SJSA1 (cell line): ENCODE measurements around the gene CELA2A. TPM values are rescaled to one million over a fixed set of nuclear protein-coding genes. Genes with fewer than 3 reads are reported as not detected.
"Not testable (repeated sequence)": the region's sequence is repeated elsewhere in the genome, so short reads cannot be mapped to it uniquely, and the experiment has no call there.

ENCODE experiments used
- DNase-seq, 2 experiments: peaks; one replicate each; pipeline ENCODE4 v3.0.0-alpha.2; 2015 to 2020; ENCODE audit warnings: low spot score in 2 of 2, low read depth in 1 of 2
- H3K27ac ChIP-seq: fragments of 250-450 bp; sonication (Bioruptor Pico); 2 replicates; pipeline ENCODE4 v1.5.1; 2020; ENCODE audit warnings: mild to moderate bottlenecking, moderate library complexity
- H3K27me3 ChIP-seq: fragments of 250-450 bp; sonication (Bioruptor Pico); replicated peaks from 2 replicates; pipeline ENCODE4 v1.5.1; 2020; ENCODE audit warnings: mild to moderate bottlenecking, moderate library complexity
- H3K36me3 ChIP-seq: fragments of 250-450 bp; sonication (Bioruptor Pico); 2 replicates; pipeline ENCODE4 v1.5.1; 2020; ENCODE audit warnings: mild to moderate bottlenecking
- H3K4me1 ChIP-seq: fragments of 250-450 bp; sonication (Bioruptor Pico); replicated peaks from 2 replicates; pipeline ENCODE4 v1.6.1; 2021; ENCODE audit warnings: mild to moderate bottlenecking
- H3K4me3 ChIP-seq: fragments of 250-450 bp; sonication (Bioruptor Pico); 2 replicates; pipeline ENCODE4 v1.5.1; 2020; ENCODE audit warnings: mild to moderate bottlenecking
- H3K9me3 ChIP-seq: fragments of 250-450 bp; sonication (Bioruptor Pico); replicated peaks from 2 replicates; pipeline ENCODE4 v1.5.1; 2020; ENCODE audit warnings: mild to moderate bottlenecking
- total RNA-seq: library from RNA; depleted of rRNA; stranded (reverse); fragments of >200 nt; shearing (Covaris generic); gene quantifications from 2 replicates; pipeline ENCODE4 v1.2.3, GENCODE V29; 2014

The CELA2A gene
- total RNA-seq, 1 experiment from 2014 or later = not detected

- Histone ChIP-seq H3K36me3 (peaks cover 79% of the 10 kb centered on the region), H3K4me1 (peaks cover 75% of the 10 kb centered on the region), H3K27ac (peak overlapping the region; percentile 64), H3K9me3 (no peaks in the 10 kb centered on the region), H3K4me3 (no peak overlapping the region), H3K27me3 (no peaks in the 10 kb centered on the region)
- DNase-seq = peak; percentile 86 to 93
Measured at GRCh38 chr1:15417059-15417934, 39.2 kb upstream of the CELA2A start.

- Histone ChIP-seq H3K4me3 (no peak overlapping the region), H3K4me1 (peaks cover 73% of the 10 kb centered on the region), H3K27ac (peak overlapping the region; percentile 12; the same call in 1 of the 2 replicates), H3K9me3 (no peaks in the 10 kb centered on the region), H3K27me3 (no peaks in the 10 kb centered on the region), H3K36me3 (peaks cover 75% of the 10 kb centered on the region)
- DNase-seq = peak; percentile 70 to 85
Measured at GRCh38 chr1:15418806-15419515, 37.6 kb upstream of the CELA2A start.

GRCh38 chr1:15420853-15421465 is 35.6 kb upstream of the CELA2A start:
- Histone ChIP-seq H3K4me1 (peaks cover 75% of the 10 kb centered on the region), H3K27ac (no peak overlapping the region), H3K27me3 (no peaks in the 10 kb centered on the region), H3K36me3 (peaks cover 72% of the 10 kb centered on the region), H3K9me3 (no peaks in the 10 kb centered on the region), H3K4me3 (no peak overlapping the region)
- no peak for DNase-seq

- no peak overlapping the region for H3K4me3 ChIP-seq
- peaks cover 75% of the 10 kb centered on the region for H3K36me3 ChIP-seq
- no peaks in the 10 kb centered on the region for H3K9me3 ChIP-seq
- H3K4me1 ChIP-seq = peaks cover 75% of the 10 kb centered on the region
- H3K27ac ChIP-seq = peak overlapping the region; percentile 3; the same call in 1 of the 2 replicates
- H3K27me3 ChIP-seq = no peaks in the 10 kb centered on the region
- no peak for DNase-seq
Measured at GRCh38 chr1:15422871-15423270, 33.7 kb upstream of the CELA2A start.

GRCh38 chr1:15423355-15424077 is 33.0 kb upstream of the CELA2A start:
- H3K27me3 ChIP-seq = no peaks in the 10 kb centered on the region
- peaks cover 72% of the 10 kb centered on the region for H3K4me1 ChIP-seq
- H3K36me3 ChIP-seq = peaks cover 80% of the 10 kb centered on the region
- H3K27ac ChIP-seq = 0 out of 2 replicates have a peak overlapping the region, but pooled peaks have one; percentile 3
- no peaks in the 10 kb centered on the region for H3K9me3 ChIP-seq
- no peak overlapping the region for H3K4me3 ChIP-seq
- no peak for DNase-seq

GRCh38 chr1:15424146-15424667 is 32.3 kb upstream of the CELA2A start:
- no peak overlapping the region for H3K4me3 ChIP-seq
- no peaks in the 10 kb centered on the region for H3K9me3 ChIP-seq
- H3K36me3 ChIP-seq = peaks cover 85% of the 10 kb centered on the region
- H3K27ac ChIP-seq = no peak overlapping the region
- DNase-seq = no peak
- H3K4me1 ChIP-seq = peaks cover 66% of the 10 kb centered on the region
- H3K27me3 ChIP-seq = no peaks in the 10 kb centered on the region

GRCh38 chr1:15424981-15425380 is 31.6 kb upstream of the CELA2A start:
- DNase-seq = no peak
- no peak overlapping the region for H3K27ac ChIP-seq
- H3K27me3 ChIP-seq = no peaks in the 10 kb centered on the region

GRCh38 chr1:15425521-15425920 is 31.0 kb upstream of the CELA2A start:
- H3K36me3 ChIP-seq = peaks cover 83% of the 10 kb centered on the region
- H3K27ac ChIP-seq = peak overlapping the region; percentile 62; the same call in 1 of the 2 replicates
- DNase-seq = no peak
- no peaks in the 10 kb centered on the region for H3K27me3 ChIP-seq
- no peak overlapping the region for H3K4me3 ChIP-seq
- H3K9me3 ChIP-seq = no peaks in the 10 kb centered on the region
- H3K4me1 ChIP-seq = peaks cover 64% of the 10 kb centered on the region

More at GRCh38 chr1:15424981-15425380, 31.6 kb upstream of the CELA2A start:
- peaks cover 84% of the 10 kb centered on the region for H3K36me3 ChIP-seq
- no peaks in the 10 kb centered on the region for H3K9me3 ChIP-seq
- H3K4me3 ChIP-seq = no peak overlapping the region
- H3K4me1 ChIP-seq = peaks cover 66% of the 10 kb centered on the region

GRCh38 chr1:15425958-15426357 is 30.6 kb upstream of the CELA2A start:
- Histone ChIP-seq H3K9me3 (no peaks in the 10 kb centered on the region), H3K4me3 (no peak overlapping the region), H3K27ac (peak overlapping the region; percentile 62), H3K4me1 (peaks cover 64% of the 10 kb centered on the region), H3K27me3 (no peaks in the 10 kb centered on the region), H3K36me3 (peaks cover 83% of the 10 kb centered on the region)
- no peak for DNase-seq

- Histone ChIP-seq H3K9me3 (no peaks in the 10 kb centered on the region), H3K4me1 (peaks cover 64% of the 10 kb centered on the region), H3K27ac (peak overlapping the region; percentile 62), H3K36me3 (peaks cover 83% of the 10 kb centered on the region), H3K27me3 (no peaks in the 10 kb centered on the region), H3K4me3 (no peak overlapping the region)
- peak; percentile 98 to 99 for DNase-seq
Measured at GRCh38 chr1:15426492-15427279, 29.8 kb upstream of the CELA2A start.

- Histone ChIP-seq H3K4me1 (peaks cover 64% of the 10 kb centered on the region), H3K27ac (peak overlapping the region; percentile 50), H3K27me3 (no peaks in the 10 kb centered on the region), H3K4me3 (no peak overlapping the region), H3K36me3 (peaks cover 87% of the 10 kb centered on the region), H3K9me3 (no peaks in the 10 kb centered on the region)
- DNase-seq = no peak
Measured at GRCh38 chr1:15427280-15427666, 29.3 kb upstream of the CELA2A start.

- peaks cover 82% of the 10 kb centered on the region for H3K36me3 ChIP-seq
- DNase-seq, H3K27me3 ChIP-seq, H3K9me3 ChIP-seq, H3K4me3 ChIP-seq, H3K27ac ChIP-seq: not testable (repeated sequence)
- H3K4me1 ChIP-seq = peaks cover 58% of the 10 kb centered on the region
Measured at GRCh38 chr1:15428252-15428651, 28.3 kb upstream of the CELA2A start.
